Measurements from ENCODE around the gene DSG2.

GRCh38 chr18:31577195-31577594 lies 79.2 kb downstream of the DSG2 start:
- no peak for TF ChIP-seq GATA3 (IDR thresholded peaks at IDR 0.05; ENCODE audit: low read depth, low read length)
- no peak for TF ChIP-seq GATA2 (IDR thresholded peaks at IDR 0.05; ENCODE audit: low read depth, low read length)
